Upper lobe of left lung (tissue), 6 donors: ENCODE measurements around the gene TAS1R3. TPM values are rescaled to one million over a fixed set of nuclear protein-coding genes. Genes with fewer than 3 reads are reported as not detected.

Experiments
- ATAC-seq, 2 donors: fragments of 200-7000 bp; cut with Tn5 transposase; one replicate each; pipeline ENCODE4 v1.9.1; 2022; ENCODE audit warnings: mild to moderate bottlenecking in 2 of 2, moderate library complexity in 2 of 2; ENCODE audit not compliant: low FRiP score in 2 of 2
- DNase-seq, 2 donors: peaks; one replicate each; pipeline ENCODE4 v3.0.0-alpha.2; 2019 to 2020
- H3K27ac ChIP-seq, 4 donors: fragments of 200-600 bp; sonication (generic); one replicate each; pipeline ENCODE4 v1.5.1; 2016 to 2019
- H3K27me3 ChIP-seq, 4 donors: fragments of 200-600 bp; sonication (generic); one replicate each; pipeline ENCODE4 v1.5.1; 2017 to 2019
- H3K36me3 ChIP-seq, 4 donors: fragments of 200-600 bp; sonication (generic); one replicate each; pipeline ENCODE4 v1.5.1; 2016 to 2019
- H3K4me1 ChIP-seq, 4 donors: fragments of 200-600 bp; sonication (generic); one replicate each; pipeline ENCODE4 v1.5.1; 2018 to 2019
- H3K4me3 ChIP-seq, 4 donors: fragments of 200-600 bp; sonication (generic); one replicate each; pipeline ENCODE4 v1.5.1; 2017 to 2019; ENCODE audit warnings: mild to moderate bottlenecking in 2 of 4, moderate library complexity in 1 of 4
- H3K9me3 ChIP-seq, 4 donors: fragments of 200-600 bp; sonication (generic); one replicate each; pipeline ENCODE4 v1.5.1; 2018 to 2019
- CTCF ChIP-seq, 6 experiments: fragments of 450-650 bp in 4 of 6; fragments of 200-600 bp in 2 of 6; sonication (generic) in 2 of 6; IDR thresholded peaks; one replicate each; pipeline ENCODE4 v1.5.1; 2016 to 2019; ENCODE audit warnings: antibody characterized with exemption in 6 of 6
- EP300 ChIP-seq, 4 donors: sonication (generic); formaldehyde crosslinking; IDR thresholded peaks; one replicate each; pipeline ENCODE4 v1.5.1; 2017; ENCODE audit warnings: antibody characterized with exemption in 4 of 4, control low read depth in 2 of 4
- POLR2A ChIP-seq, 4 donors: fragments of 450-650 bp; IDR thresholded peaks; one replicate each; pipeline ENCODE4 v1.5.1; 2016 to 2017; ENCODE audit warnings: antibody characterized with exemption in 4 of 4, mild to moderate bottlenecking in 2 of 4
- POLR2AphosphoS5 ChIP-seq, 2 donors: sonication (generic); formaldehyde crosslinking; IDR thresholded peaks; one replicate each; pipeline ENCODE4 v1.5.1; 2017; ENCODE audit warnings: antibody characterized with exemption in 2 of 2
- WGBS, 2 donors: methylation state at CpG; one replicate each; pipeline ENCODE4 v1.1.5; 2017 to 2018; 5-methylcytosine and 5-hydroxymethylcytosine counted together
- total RNA-seq, 6 donors: library from RNA; depleted of rRNA in 4 of 6; stranded (reverse); fragments of >200 nt in 4 of 6; gene quantifications; one replicate each; pipeline versions ENCODE4 v1.1.0 to v1.2.1, GENCODE V29; 2016 to 2021
- donor health status: DM: no; HTN: no; CAD: no; lungs with moderate emphysema.
- donor health status: DM: no; HTN: yes; CAD: no; lungs with severe emphysema.

Gene TAS1R3
- total RNA-seq, 6 donors from 2014 or later: 0.22 to 1.0 (median 0.79) TPM

- Histone ChIP-seq H3K4me1 (peaks cover 0 to 28% (median 11%) of the 10 kb centered on the region in 4 donors), H3K4me3 (no peak overlapping the region), H3K27ac (no peak overlapping the region), H3K27me3 (no peaks in the 10 kb centered on the region), H3K9me3 (no peaks in the 10 kb centered on the region), H3K36me3 (peaks cover 0 to 41% (median 21%) of the 10 kb centered on the region in 4 donors)
- TF ChIP-seq POLR2A (IDR thresholded peaks at IDR 0.05): no peak
- no peak for TF ChIP-seq CTCF (IDR thresholded peaks at IDR 0.05)
- no peak for TF ChIP-seq POLR2AphosphoS5 (IDR thresholded peaks at IDR 0.05)
- TF ChIP-seq EP300 (IDR thresholded peaks at IDR 0.05): no peak
- DNase-seq (peak in 1 of 2 donors; percentile 83), ATAC-seq (peak in 1 of 2 donors; percentile 7)
- 91 to 92% methylated on average over 21 to 34 of the region's 36 CpGs for WGBS, 2 donors
These were observed 2.6 kb downstream of the TAS1R3 start for GRCh38 chr1:1333551-1334241.

GRCh38 chr1:1334835-1335234 lies 3.8 kb downstream of the TAS1R3 start:
- ATAC-seq: no peak

GRCh38 chr1:1335283-1335682 lies 4.2 kb downstream of the TAS1R3 start:
- ATAC-seq (no peak), DNase-seq (peak in 1 of 2 donors; percentile 59)
- no peaks in the 10 kb centered on the region for H3K27me3 ChIP-seq
- no peak overlapping the region for H3K4me3 ChIP-seq
- no peak for TF ChIP-seq POLR2A (IDR thresholded peaks at IDR 0.05)
- H3K4me1 ChIP-seq: peaks cover 0 to 28% (median 11%) of the 10 kb centered on the region in 4 donors
- no peaks in the 10 kb centered on the region for H3K9me3 ChIP-seq
- H3K36me3 ChIP-seq: peaks cover 3 to 52% (median 37%) of the 10 kb centered on the region in 4 donors
- 75 to 87% methylated on average over 12 to 16 of the region's 16 CpGs for WGBS, 2 donors
- H3K27ac ChIP-seq: no peak overlapping the region

More at GRCh38 chr1:1334835-1335234, 3.8 kb downstream of the TAS1R3 start:
- Histone ChIP-seq H3K27ac (no peak overlapping the region), H3K36me3 (peaks cover 3 to 48% (median 32%) of the 10 kb centered on the region in 4 donors), H3K27me3 (no peaks in the 10 kb centered on the region), H3K4me1 (peaks cover 0 to 28% (median 11%) of the 10 kb centered on the region in 4 donors), H3K9me3 (no peaks in the 10 kb centered on the region), H3K4me3 (no peak overlapping the region)
- TF ChIP-seq EP300 (IDR thresholded peaks at IDR 0.05): no peak
- TF ChIP-seq POLR2AphosphoS5 (IDR thresholded peaks at IDR 0.05): no peak
- no peak for TF ChIP-seq POLR2A (IDR thresholded peaks at IDR 0.05)
- no peak for TF ChIP-seq CTCF (IDR thresholded peaks at IDR 0.05)
- peak in 1 of 2 donors; percentile 76 for DNase-seq
- WGBS, 2 donors: 73% methylated on average over 10 of the region's 11 CpGs; no CpG with 5 or more reads in 1 of the 2 donors

- no peaks in the 10 kb centered on the region for H3K9me3 ChIP-seq
- TF ChIP-seq POLR2AphosphoS5 (IDR thresholded peaks at IDR 0.05) (no peak), POLR2A (IDR thresholded peaks at IDR 0.05) (no peak), EP300 (IDR thresholded peaks at IDR 0.05) (no peak), CTCF (IDR thresholded peaks at IDR 0.05) (no peak)
- peaks cover 0 to 23% (median 8%) of the 10 kb centered on the region in 4 donors for H3K4me1 ChIP-seq
- H3K4me3 ChIP-seq: no peak overlapping the region
- no peak overlapping the region for H3K27ac ChIP-seq
- 60 to 88% methylated on average over 1 to 19 of the region's 21 CpGs for WGBS, 2 donors
- no peak for ATAC-seq
- DNase-seq: peak in 1 of 2 donors; percentile 75
- no peaks in the 10 kb centered on the region for H3K27me3 ChIP-seq
- H3K36me3 ChIP-seq: peaks cover 3 to 58% (median 41%) of the 10 kb centered on the region in 4 donors
These were observed 4.7 kb downstream of the TAS1R3 start for GRCh38 chr1:1335792-1336248.

GRCh38 chr1:1336446-1336845 lies 5.4 kb downstream of the TAS1R3 start:
- Histone ChIP-seq H3K4me3 (no peak overlapping the region), H3K27me3 (no peaks in the 10 kb centered on the region), H3K27ac (no peak overlapping the region), H3K4me1 (peaks cover 0 to 17% (median 1%) of the 10 kb centered on the region in 4 donors), H3K36me3 (peaks cover 3 to 64% (median 44%) of the 10 kb centered on the region in 4 donors), H3K9me3 (no peaks in the 10 kb centered on the region)
- TF ChIP-seq POLR2AphosphoS5 (IDR thresholded peaks at IDR 0.05) (no peak), CTCF (IDR thresholded peaks at IDR 0.05) (no peak), POLR2A (IDR thresholded peaks at IDR 0.05) (no peak), EP300 (IDR thresholded peaks at IDR 0.05) (no peak)
- WGBS, 2 donors: 96 to 98% methylated on average over 8 to 22 of the region's 26 CpGs
- DNase-seq (peak in 1 of 2 donors; percentile 79), ATAC-seq (no peak)
